Stimulated activated memory B cell treated with anti-CD40 and anti-IgM and Interleukin-4, amounts not matched to agents 10 μg/mL and 1 μg/mL and 100 μg/mL, for 72 hours (primary cell): ENCODE data around the gene CLSTN2.

Experiments
- ATAC-seq: fragments of 150-1000 bp; cut with Tn5 transposase; 2 replicates; pipeline ENCODE4 v1.10.0; 2021
- H3K27ac Mint-ChIP-seq: one replicate; pipeline ENCODE4 v1.8.0; 2022; ENCODE audit warnings: mild to moderate bottlenecking, mixed read lengths
- H3K27me3 Mint-ChIP-seq: one replicate; pipeline ENCODE4 v1.8.0; 2022; ENCODE audit warnings: mixed read lengths
- H3K36me3 Mint-ChIP-seq: one replicate; pipeline ENCODE4 v1.8.0; 2022; ENCODE audit warnings: mixed read lengths
- H3K4me1 Mint-ChIP-seq: one replicate; pipeline ENCODE4 v1.8.0; 2022; ENCODE audit warnings: mixed read lengths
- H3K4me3 Mint-ChIP-seq: one replicate; pipeline ENCODE4 v1.8.0; 2022; ENCODE audit warnings: mild to moderate bottlenecking, moderate library complexity, mixed read lengths
- H3K9me3 Mint-ChIP-seq: one replicate; pipeline ENCODE4 v1.8.0; 2022; ENCODE audit warnings: mixed read lengths

CLSTN2 gene

GRCh38 chr3:140176526-140176925 lies 241.5 kb downstream of the CLSTN2 start:
- Mint-ChIP-seq H3K4me3 (no peak overlapping the region), H3K36me3 (no peaks in the 10 kb centered on the region), H3K4me1 (no peaks in the 10 kb centered on the region), H3K27me3 (no peaks in the 10 kb centered on the region), H3K27ac (no peak overlapping the region), H3K9me3 (no peaks in the 10 kb centered on the region)
- ATAC-seq: no peak

GRCh38 chr3:140177943-140178342 lies 243.0 kb downstream of the CLSTN2 start:
- H3K36me3 Mint-ChIP-seq: no peaks in the 10 kb centered on the region
- H3K4me1 Mint-ChIP-seq: no peaks in the 10 kb centered on the region
- H3K9me3 Mint-ChIP-seq: no peaks in the 10 kb centered on the region
- H3K4me3 Mint-ChIP-seq: no peak overlapping the region
- no peak overlapping the region for H3K27ac Mint-ChIP-seq
- ATAC-seq: no peak
- H3K27me3 Mint-ChIP-seq: peaks cover 12% of the 10 kb centered on the region

- Mint-ChIP-seq H3K9me3 (no peaks in the 10 kb centered on the region), H3K27ac (no peak overlapping the region), H3K4me1 (no peaks in the 10 kb centered on the region), H3K27me3 (peaks cover 14% of the 10 kb centered on the region), H3K4me3 (no peak overlapping the region), H3K36me3 (no peaks in the 10 kb centered on the region)
- no peak for ATAC-seq
Measured at GRCh38 chr3:140178482-140178881, 243.5 kb downstream of the CLSTN2 start.

GRCh38 chr3:140180603-140181002 lies 245.6 kb downstream of the CLSTN2 start:
- Mint-ChIP-seq H3K36me3 (no peaks in the 10 kb centered on the region), H3K4me3 (no peak overlapping the region), H3K27me3 (peaks cover 14% of the 10 kb centered on the region), H3K27ac (no peak overlapping the region), H3K9me3 (no peaks in the 10 kb centered on the region), H3K4me1 (no peaks in the 10 kb centered on the region)
- ATAC-seq: no peak

- Mint-ChIP-seq H3K36me3 (no peaks in the 10 kb centered on the region), H3K4me1 (no peaks in the 10 kb centered on the region), H3K4me3 (no peak overlapping the region), H3K27ac (no peak overlapping the region), H3K27me3 (peaks cover 14% of the 10 kb centered on the region), H3K9me3 (no peaks in the 10 kb centered on the region)
- no peak for ATAC-seq
Measured at GRCh38 chr3:140185375-140185774, 250.4 kb downstream of the CLSTN2 start.

GRCh38 chr3:140186421-140186920 lies 251.5 kb downstream of the CLSTN2 start:
- Mint-ChIP-seq H3K27ac (no peak overlapping the region), H3K27me3 (peaks cover 14% of the 10 kb centered on the region), H3K36me3 (no peaks in the 10 kb centered on the region), H3K4me3 (no peak overlapping the region), H3K4me1 (no peaks in the 10 kb centered on the region), H3K9me3 (no peaks in the 10 kb centered on the region)
- no peak for ATAC-seq

- peak; percentile 29 for ATAC-seq
- Mint-ChIP-seq H3K4me1 (no peaks in the 10 kb centered on the region), H3K36me3 (no peaks in the 10 kb centered on the region)
Measured at GRCh38 chr3:140187028-140187427, 252.0 kb downstream of the CLSTN2 start.

GRCh38 chr3:140187656-140188221 lies 252.8 kb downstream of the CLSTN2 start:
- peaks cover 3% of the 10 kb centered on the region for H3K9me3 Mint-ChIP-seq
- no peaks in the 10 kb centered on the region for H3K4me1 Mint-ChIP-seq
- no peak overlapping the region for H3K4me3 Mint-ChIP-seq
- ATAC-seq: no peak
- H3K27me3 Mint-ChIP-seq: peaks cover 3% of the 10 kb centered on the region
- H3K36me3 Mint-ChIP-seq: no peaks in the 10 kb centered on the region
- no peak overlapping the region for H3K27ac Mint-ChIP-seq

More at GRCh38 chr3:140187028-140187427, 252.0 kb downstream of the CLSTN2 start:
- Mint-ChIP-seq H3K9me3 (no peaks in the 10 kb centered on the region), H3K27ac (no peak overlapping the region), H3K4me3 (no peak overlapping the region), H3K27me3 (peaks cover 10% of the 10 kb centered on the region)

GRCh38 chr3:140188285-140188684 lies 253.3 kb downstream of the CLSTN2 start:
- H3K36me3 Mint-ChIP-seq: peaks cover 2% of the 10 kb centered on the region
- H3K9me3 Mint-ChIP-seq: peaks cover 4% of the 10 kb centered on the region
- H3K27ac Mint-ChIP-seq: no peak overlapping the region
- no peak for ATAC-seq
- no peaks in the 10 kb centered on the region for H3K27me3 Mint-ChIP-seq
- H3K4me3 Mint-ChIP-seq: no peak overlapping the region
- no peaks in the 10 kb centered on the region for H3K4me1 Mint-ChIP-seq

- H3K27me3 Mint-ChIP-seq: no peaks in the 10 kb centered on the region
- H3K4me3 Mint-ChIP-seq: no peak overlapping the region
- peaks cover 6% of the 10 kb centered on the region for H3K36me3 Mint-ChIP-seq
- peaks cover 11% of the 10 kb centered on the region for H3K9me3 Mint-ChIP-seq
- no peak for ATAC-seq
- H3K4me1 Mint-ChIP-seq: no peaks in the 10 kb centered on the region
- no peak overlapping the region for H3K27ac Mint-ChIP-seq
Measured at GRCh38 chr3:140189267-140189666, 254.3 kb downstream of the CLSTN2 start.

GRCh38 chr3:140189976-140190375 lies 255.0 kb downstream of the CLSTN2 start:
- peaks cover 11% of the 10 kb centered on the region for H3K9me3 Mint-ChIP-seq
- no peaks in the 10 kb centered on the region for H3K4me1 Mint-ChIP-seq
- H3K27ac Mint-ChIP-seq: no peak overlapping the region
- no peaks in the 10 kb centered on the region for H3K27me3 Mint-ChIP-seq
- ATAC-seq: no peak
- peaks cover 6% of the 10 kb centered on the region for H3K36me3 Mint-ChIP-seq
- no peak overlapping the region for H3K4me3 Mint-ChIP-seq

GRCh38 chr3:140196970-140197369 lies 262.0 kb downstream of the CLSTN2 start:
- H3K4me1 Mint-ChIP-seq: no peaks in the 10 kb centered on the region
- ATAC-seq: no peak

GRCh38 chr3:140198242-140198641 lies 263.3 kb downstream of the CLSTN2 start:
- H3K4me1 Mint-ChIP-seq: no peaks in the 10 kb centered on the region
- no peak for ATAC-seq

More at GRCh38 chr3:140196970-140197369, 262.0 kb downstream of the CLSTN2 start:
- Mint-ChIP-seq H3K27me3 (no peaks in the 10 kb centered on the region), H3K9me3 (peaks cover 11% of the 10 kb centered on the region), H3K36me3 (peaks cover 6% of the 10 kb centered on the region), H3K27ac (no peak overlapping the region), H3K4me3 (no peak overlapping the region)

GRCh38 chr3:140199008-140199407 lies 264.0 kb downstream of the CLSTN2 start:
- Mint-ChIP-seq H3K27me3 (no peaks in the 10 kb centered on the region), H3K4me1 (no peaks in the 10 kb centered on the region), H3K4me3 (no peak overlapping the region), H3K9me3 (no peaks in the 10 kb centered on the region), H3K36me3 (no peaks in the 10 kb centered on the region), H3K27ac (no peak overlapping the region)
- ATAC-seq: no peak

More at GRCh38 chr3:140198242-140198641, 263.3 kb downstream of the CLSTN2 start:
- H3K9me3 Mint-ChIP-seq: peaks cover 8% of the 10 kb centered on the region
- no peak overlapping the region for H3K27ac Mint-ChIP-seq
- H3K4me3 Mint-ChIP-seq: no peak overlapping the region
- peaks cover 5% of the 10 kb centered on the region for H3K36me3 Mint-ChIP-seq
- H3K27me3 Mint-ChIP-seq: no peaks in the 10 kb centered on the region

- ATAC-seq: no peak
- H3K4me1 Mint-ChIP-seq: no peaks in the 10 kb centered on the region
- H3K36me3 Mint-ChIP-seq: no peaks in the 10 kb centered on the region
Measured at GRCh38 chr3:140199743-140200142, 264.8 kb downstream of the CLSTN2 start.

GRCh38 chr3:140203510-140203909 lies 268.5 kb downstream of the CLSTN2 start:
- no peaks in the 10 kb centered on the region for H3K4me1 Mint-ChIP-seq
- no peak for ATAC-seq
- no peaks in the 10 kb centered on the region for H3K9me3 Mint-ChIP-seq
- H3K4me3 Mint-ChIP-seq: no peak overlapping the region
- no peaks in the 10 kb centered on the region for H3K27me3 Mint-ChIP-seq
- no peaks in the 10 kb centered on the region for H3K36me3 Mint-ChIP-seq
- no peak overlapping the region for H3K27ac Mint-ChIP-seq

More at GRCh38 chr3:140199743-140200142, 264.8 kb downstream of the CLSTN2 start:
- H3K27me3 Mint-ChIP-seq: no peaks in the 10 kb centered on the region
- no peak overlapping the region for H3K4me3 Mint-ChIP-seq
- H3K9me3 Mint-ChIP-seq: no peaks in the 10 kb centered on the region
- H3K27ac Mint-ChIP-seq: no peak overlapping the region
